SK-N-SH (cell line): ENCODE data around the gene CYP27B1. TPM values are rescaled to one million over a fixed set of nuclear protein-coding genes. Genes with fewer than 3 reads are reported as not detected.

Experiments used
- CTCF ChIA-PET: fragments of 300-600, 350-600 bp; formaldehyde crosslinking; extraction: SDS; loops from one replicate; lab custom pipeline; 2021; lab: Yijun Ruan, JAX
- POLR2A ChIA-PET: fragments of 350-600 bp; sonication (Branson Sonifier 250); formaldehyde crosslinking; extraction: SDS; loops from one replicate; lab custom pipeline; 2020; ENCODE audit warnings: antibody characterized with exemption, inconsistent platforms; lab: Yijun Ruan, JAX
- DNase-seq: peaks from one replicate; pipeline ENCODE4 v3.0.0; 2012
- H2AFZ ChIP-seq: fragments of 200-600 bp; sonication (generic); 2 replicates; pipeline ENCODE4 v1.8.1; 2016; ENCODE audit warnings: antibody characterized with exemption, mild to moderate bottlenecking, low read depth
- H3F3A ChIP-seq: fragments of 200-600 bp; sonication (generic); replicated peaks from 2 replicates; pipeline ENCODE3; 2016; ENCODE audit warnings: antibody characterized with exemption, mild to moderate bottlenecking; ENCODE audit not compliant: insufficient read depth
- H3K27ac ChIP-seq, 2 experiments: fragments of 200-500 bp in 1 of 2; fragments of 200-600 bp in 1 of 2; sonication (Bioruptor generic) in 1 of 2; sonication (generic), shearing (Covaris generic) in 1 of 2; 2 replicates each; pipeline versions ENCODE4 v1.5.1 to v1.6.1; 2014 to 2016; ENCODE audit warnings: low read depth in 2 of 2, inconsistent platforms in 1 of 2, low read length in 1 of 2, mild to moderate bottlenecking in 1 of 2, mixed read lengths in 1 of 2
- H3K27me3 ChIP-seq: fragments of 200-600 bp; sonication (generic), shearing (Covaris generic); 2 replicates; pipeline ENCODE4 v1.6.1; 2016; ENCODE audit warnings: mixed run types; ENCODE audit not compliant: insufficient read depth
- H3K36me3 ChIP-seq, 2 experiments: fragments of 200-500 bp in 1 of 2; fragments of 200-600 bp in 1 of 2; sonication (Bioruptor generic) in 1 of 2; sonication (generic) in 1 of 2; replicated peaks in 1 of 2; 2 replicates each; pipeline versions ENCODE3 to v1.5.1; 2014 to 2016; ENCODE audit warnings: low read length in 1 of 2, mild to moderate bottlenecking in 1 of 2; ENCODE audit not compliant: insufficient read depth in 2 of 2, control insufficient read depth in 1 of 2
- H3K4me1 ChIP-seq, 2 experiments: fragments of 200-500 bp in 1 of 2; fragments of 200-600 bp in 1 of 2; sonication (Bioruptor generic) in 1 of 2; sonication (generic), shearing (Covaris generic) in 1 of 2; 2 replicates each; pipeline versions ENCODE4 v1.5.1 to v1.6.1; 2014 to 2016; ENCODE audit warnings: low read depth in 1 of 2, low read length in 1 of 2, mixed run types in 1 of 2; ENCODE audit not compliant: insufficient read depth in 2 of 2, control insufficient read depth in 1 of 2
- H3K4me2 ChIP-seq: fragments of 200-600 bp; sonication (generic), shearing (Covaris generic); 2 replicates; pipeline ENCODE4 v1.6.1; 2017; ENCODE audit warnings: mixed run types
- H3K4me3 ChIP-seq, 2 experiments: fragments of 200-500 bp in 1 of 2; fragments of 200-600 bp in 1 of 2; sonication (Bioruptor generic) in 1 of 2; sonication (generic), shearing (Covaris generic) in 1 of 2; 2 replicates each; pipeline versions ENCODE4 v1.5.1 to v1.8.1; 2014 to 2016; ENCODE audit warnings: low read depth in 2 of 2, inconsistent platforms in 1 of 2, low read length in 1 of 2, mild to moderate bottlenecking in 1 of 2, mixed read lengths in 1 of 2, moderate library complexity in 1 of 2
- H3K79me2 ChIP-seq: fragments of 200-600 bp; sonication (generic); 2 replicates; pipeline ENCODE4 v1.8.1; 2017; ENCODE audit warnings: mild to moderate bottlenecking; ENCODE audit not compliant: insufficient read depth
- H3K9ac ChIP-seq: fragments of 200-600 bp; sonication (generic); 2 replicates; pipeline ENCODE4 v1.6.1; 2017; ENCODE audit warnings: mixed run types
- H3K9me2 ChIP-seq: fragments of 200-600 bp; sonication (generic); 2 replicates; pipeline ENCODE4 v1.6.1; 2017; ENCODE audit warnings: mixed run types
- H3K9me3 ChIP-seq: fragments of 200-600 bp; sonication (generic); 2 replicates; pipeline ENCODE4 v1.6.1; 2017; ENCODE audit warnings: mixed run types, mild to moderate bottlenecking, moderate library complexity
- H4K20me1 ChIP-seq: fragments of 200-600 bp; sonication (generic); 2 replicates; pipeline ENCODE4 v1.6.1; 2017; ENCODE audit warnings: mild to moderate bottlenecking, mixed run types; ENCODE audit not compliant: insufficient read depth
- ELF1 ChIP-seq: IDR thresholded peaks from 2 replicates; pipeline ENCODE4 v1.4.0; 2012
- EZH2phosphoT487 ChIP-seq: fragments of 200-600 bp; sonication (generic); IDR thresholded peaks from 2 replicates; pipeline ENCODE4 v1.6.1; 2017; ENCODE audit warnings: low read depth, mixed run types, mild to moderate bottlenecking, antibody characterized with exemption, moderate library complexity, borderline replicate concordance
- FOXJ3 ChIP-seq: sonication (generic); formaldehyde crosslinking; IDR thresholded peaks from 2 replicates; pipeline ENCODE4 v1.5.1; 2020; ENCODE audit warnings: mild to moderate bottlenecking, missing genetic modification reagents
- GATA2 ChIP-seq: sonication (generic); formaldehyde crosslinking; IDR thresholded peaks from 2 replicates; pipeline ENCODE4 v1.5.0; 2020; ENCODE audit warnings: mild to moderate bottlenecking, missing genetic modification reagents
- IRF3 ChIP-seq: fragments of 150-350 bp; IDR thresholded peaks from 2 replicates; pipeline ENCODE4 v1.6.1; 2016; ENCODE audit warnings: mild to moderate bottlenecking, low read depth, low read length
- MAX ChIP-seq: IDR thresholded peaks from 2 replicates; pipeline ENCODE4 v1.4.0; 2012; ENCODE audit warnings: low read depth
- MEF2A ChIP-seq: IDR thresholded peaks from 2 replicates; pipeline ENCODE4 v1.4.0; 2012; ENCODE audit warnings: low read depth, borderline replicate concordance
- MXI1 ChIP-seq: IDR thresholded peaks from 2 replicates; pipeline ENCODE4 v1.6.1; 2012; ENCODE audit warnings: mild to moderate bottlenecking, low read depth, low read length, improper control_type of control experiment
- NRF1 ChIP-seq: IDR thresholded peaks from 2 replicates; pipeline ENCODE4 v1.6.1; 2012; ENCODE audit warnings: low read depth, mild to moderate bottlenecking, low read length
- PBX3 ChIP-seq: IDR thresholded peaks from 2 replicates; pipeline ENCODE4; 2012
- POLR2AphosphoS5 ChIP-seq: IDR thresholded peaks from 2 replicates; pipeline ENCODE4 v1.6.1; 2012; ENCODE audit warnings: low read depth, low read length
- RAD21 ChIP-seq: IDR thresholded peaks from 2 replicates; pipeline ENCODE4 v1.6.1; 2012; ENCODE audit warnings: mild to moderate bottlenecking, low read length
- RCOR1 ChIP-seq: fragments of 150-350 bp; IDR thresholded peaks from 2 replicates; pipeline ENCODE4 v1.6.1; 2017; ENCODE audit warnings: antibody characterized with exemption, low read length
- REST ChIP-seq: IDR thresholded peaks from 2 replicates; pipeline ENCODE4 v1.6.1; 2012; ENCODE audit warnings: mild to moderate bottlenecking, low read depth, low read length, moderate library complexity
- RXRA ChIP-seq: IDR thresholded peaks from 2 replicates; pipeline ENCODE4 v1.4.0; 2012; ENCODE audit warnings: low read depth, mild to moderate bottlenecking, borderline replicate concordance
- TEAD4 ChIP-seq: IDR thresholded peaks from 2 replicates; pipeline ENCODE4 v1.4.0; 2012; ENCODE audit warnings: mild to moderate bottlenecking, borderline replicate concordance; ENCODE audit not compliant: insufficient read depth
- USF2 ChIP-seq: fragments of 150-350 bp; IDR thresholded peaks from 2 replicates; pipeline ENCODE4 v1.6.1; 2017; ENCODE audit warnings: antibody characterized with exemption, low read length, low read depth, borderline replicate concordance
- YY1 ChIP-seq: IDR thresholded peaks from 2 replicates; pipeline ENCODE4 v1.4.0; 2012; ENCODE audit warnings: low read depth, mild to moderate bottlenecking
- ZBTB33 ChIP-seq: IDR thresholded peaks from 2 replicates; pipeline ENCODE4 v1.4.0; 2012; ENCODE audit warnings: low read depth, borderline replicate concordance
- WGBS: methylation state at CpG from one replicate; pipeline ENCODE4 v1.1.6; 2017; ENCODE audit warnings: low lambda C conversion rate; 5-methylcytosine and 5-hydroxymethylcytosine counted together
- polyA plus RNA-seq, 3 experiments: library from polyadenylated mRNA; depleted of rRNA; stranded (reverse); fragments of >200 nt; gene quantifications; 2 replicates each; pipeline ENCODE4 v1.2.3, GENCODE V29; 2012

CYP27B1 gene
- polyA plus RNA-seq, 1 of the 3 experiments (the other 2 are of a cell fraction): 1.7 TPM

- POLR2A ChIA-PET: no interaction called here
- CTCF ChIA-PET: interaction anchor here (1.0 to 3.0 kb wide), 2 partner anchors 10 to 84 kb away, joined by 3 to 17 read pairs; partner anchors contain the start of gene B4GALNT1
- Histone ChIP-seq H3K79me2 (no peaks in the 10 kb centered on the region), H4K20me1 (no peaks in the 10 kb centered on the region), H3K4me3 (no peak overlapping the region), H3F3A (peaks cover 4% of the 10 kb centered on the region), H3K9ac (no peak overlapping the region), H3K36me3 (peaks cover 31 to 38% of the 10 kb centered on the region in 2 experiments), H2AFZ (no peak overlapping the region), H3K4me2 (no peak overlapping the region), H3K9me3 (peaks cover 8% of the 10 kb centered on the region), H3K27ac (no peak overlapping the region), H3K9me2 (no peaks in the 10 kb centered on the region), H3K4me1 (no peaks in the 10 kb centered on the region), H3K27me3 (no peaks in the 10 kb centered on the region)
- DNase-seq: no peak
- no peak for TF ChIP-seq POLR2AphosphoS5
- no peak for TF ChIP-seq MEF2A
- TF ChIP-seq GATA2 (CRISPR knock-in tag): no peak
- no peak for TF ChIP-seq RAD21
- no peak for TF ChIP-seq REST
- no peak for TF ChIP-seq YY1
- 96% methylated on average over 4 of the region's 4 CpGs for WGBS
These were observed 50.6 kb downstream of the CYP27B1 start for GRCh38 chr12:57716305-57716704.

- Histone ChIP-seq H3K9me2 (no peaks in the 10 kb centered on the region), H3K27ac (no peak overlapping the region), H3K9ac (no peak overlapping the region), H3K27me3 (no peaks in the 10 kb centered on the region), H3K79me2 (no peaks in the 10 kb centered on the region), H3K4me1 (no peaks in the 10 kb centered on the region), H3F3A (peaks cover 4% of the 10 kb centered on the region), H2AFZ (no peak overlapping the region), H3K9me3 (peaks cover 8% of the 10 kb centered on the region), H3K36me3 (peaks cover 32 to 33% of the 10 kb centered on the region in 2 experiments), H3K4me2 (no peak overlapping the region), H4K20me1 (no peaks in the 10 kb centered on the region), H3K4me3 (no peak overlapping the region)
- DNase-seq: peak; percentile 1
- 94% methylated on average over 12 of the region's 12 CpGs for WGBS
- ChIA-PET POLR2A (no interaction called here), CTCF (interaction anchor here (3.0 kb wide), 1 partner anchor 10 kb away, joined by 17 read pairs; no protein-coding TSS in a partner anchor)
- no peak for TF ChIP-seq MAX
- no peak for TF ChIP-seq RCOR1
- no peak for TF ChIP-seq USF2
- TF ChIP-seq RXRA: no peak
- TF ChIP-seq GATA2 (CRISPR knock-in tag): no peak
- TF ChIP-seq TEAD4: no peak
- TF ChIP-seq ELF1: no peak
- no peak for TF ChIP-seq PBX3
- TF ChIP-seq FOXJ3 (CRISPR knock-in tag): no peak
- no peak for TF ChIP-seq EZH2phosphoT487
- TF ChIP-seq RAD21: no peak
- no peak for TF ChIP-seq MXI1
- TF ChIP-seq IRF3: no peak
- no peak for TF ChIP-seq ZBTB33
- TF ChIP-seq NRF1: no peak
These were observed 51.1 kb downstream of the CYP27B1 start for GRCh38 chr12:57715786-57716185.
